ENCODE results near the gene ZNF84. TPM values are rescaled to one million over a fixed set of nuclear protein-coding genes. Genes with fewer than 3 reads are reported as not detected.

Gene ZNF84
- total RNA-seq, 4 donors from 2014 or later = 15.7 to 18.9 (median 16.4) TPM

GRCh38 chr12:133046698-133047097 lies 9.4 kb downstream of the ZNF84 start:
- DNase-seq (ENCODE audit: low spot score in 2 of 2) = no peak
- TF ChIP-seq POLR2A (IDR thresholded peaks at IDR 0.05) = no peak
- no peak for TF ChIP-seq CTCF (IDR thresholded peaks at IDR 0.05)
- intact Hi-C loops (cut with DNase I; ENCODE audit: low total_unique reads) = no loop called here
- WGBS, 2 donors = 99 to 100% methylated on average over 3 of the region's 3 CpGs
- no peak overlapping the region for H3K4me3 ChIP-seq (ENCODE audit: low read depth, poor library complexity, severe bottlenecking)

GRCh38 chr12:133057446-133057845 lies 20.1 kb downstream of the ZNF84 start:
- TF ChIP-seq POLR2A (IDR thresholded peaks at IDR 0.05) (no peak), CTCF (IDR thresholded peaks at IDR 0.05) (no peak)
- H3K4me3 ChIP-seq (ENCODE audit: low read depth, poor library complexity, severe bottlenecking) = no peak overlapping the region
- WGBS, 2 donors = 96 to 99% methylated on average over 5 of the region's 5 CpGs
- DNase-seq (ENCODE audit: low spot score in 2 of 2) = no peak
- intact Hi-C loops (cut with DNase I; ENCODE audit: low total_unique reads) = no loop called here

GRCh38 chr12:133058203-133059113 lies 21.1 kb downstream of the ZNF84 start:
- intact Hi-C loops (cut with DNase I; ENCODE audit: low total_unique reads) = no loop called here
- no peak for DNase-seq (ENCODE audit: low spot score in 2 of 2)
- 93 to 95% methylated on average over 8 of the region's 8 CpGs for WGBS, 2 donors
- H3K4me3 ChIP-seq (ENCODE audit: low read depth, poor library complexity, severe bottlenecking) = no peak overlapping the region
- TF ChIP-seq CTCF (IDR thresholded peaks at IDR 0.05) (no peak), POLR2A (IDR thresholded peaks at IDR 0.05) (no peak)

GRCh38 chr12:133061954-133062353 lies 24.6 kb downstream of the ZNF84 start:
- intact Hi-C loops (cut with DNase I; ENCODE audit: low total_unique reads) = no loop called here
- WGBS, 2 donors = 94 to 97% methylated on average over 1 of the region's 1 CpG

GRCh38 chr12:133063556-133063955 lies 26.2 kb downstream of the ZNF84 start:
- no peak for DNase-seq (ENCODE audit: low spot score in 2 of 2)
- intact Hi-C loops (cut with DNase I; ENCODE audit: low total_unique reads) = no loop called here
- 88 to 95% methylated on average over 1 of the region's 1 CpG for WGBS, 2 donors
- no peak overlapping the region for H3K4me3 ChIP-seq (ENCODE audit: low read depth, poor library complexity, severe bottlenecking)
- no peak for TF ChIP-seq CTCF (IDR thresholded peaks at IDR 0.05)
- no peak for TF ChIP-seq POLR2A (IDR thresholded peaks at IDR 0.05)

More at GRCh38 chr12:133061954-133062353, 24.6 kb downstream of the ZNF84 start:
- no peak for DNase-seq (ENCODE audit: low spot score in 2 of 2)
- TF ChIP-seq CTCF (IDR thresholded peaks at IDR 0.05) (no peak), POLR2A (IDR thresholded peaks at IDR 0.05) (no peak)
- no peak overlapping the region for H3K4me3 ChIP-seq (ENCODE audit: low read depth, poor library complexity, severe bottlenecking)

Data from lower leg skin (tissue), 4 donors.